HG02970 (cell line): Measurements from ENCODE around the gene SIRPA.

Experiments
- ATAC-seq: cut with Tn5 transposase; IDR thresholded peaks from one replicate; pipeline ENCODE4 v1.9.1; 2021; ENCODE audit warnings: mild to moderate bottlenecking, moderate library complexity, moderate number of reproducible peaks; ENCODE audit not compliant: unreplicated experiment, low FRiP score

SIRPA gene

GRCh38 chr20:1885940-1886693 lies 9.1 kb upstream of the SIRPA start:
- no peak for ATAC-seq

GRCh38 chr20:1887321-1887720 lies 7.9 kb upstream of the SIRPA start:
- no peak for ATAC-seq

- no peak for ATAC-seq
Measured at GRCh38 chr20:1887756-1888155, 7.5 kb upstream of the SIRPA start.

GRCh38 chr20:1888796-1889463 lies 6.3 kb upstream of the SIRPA start:
- no peak for ATAC-seq

DNA sequence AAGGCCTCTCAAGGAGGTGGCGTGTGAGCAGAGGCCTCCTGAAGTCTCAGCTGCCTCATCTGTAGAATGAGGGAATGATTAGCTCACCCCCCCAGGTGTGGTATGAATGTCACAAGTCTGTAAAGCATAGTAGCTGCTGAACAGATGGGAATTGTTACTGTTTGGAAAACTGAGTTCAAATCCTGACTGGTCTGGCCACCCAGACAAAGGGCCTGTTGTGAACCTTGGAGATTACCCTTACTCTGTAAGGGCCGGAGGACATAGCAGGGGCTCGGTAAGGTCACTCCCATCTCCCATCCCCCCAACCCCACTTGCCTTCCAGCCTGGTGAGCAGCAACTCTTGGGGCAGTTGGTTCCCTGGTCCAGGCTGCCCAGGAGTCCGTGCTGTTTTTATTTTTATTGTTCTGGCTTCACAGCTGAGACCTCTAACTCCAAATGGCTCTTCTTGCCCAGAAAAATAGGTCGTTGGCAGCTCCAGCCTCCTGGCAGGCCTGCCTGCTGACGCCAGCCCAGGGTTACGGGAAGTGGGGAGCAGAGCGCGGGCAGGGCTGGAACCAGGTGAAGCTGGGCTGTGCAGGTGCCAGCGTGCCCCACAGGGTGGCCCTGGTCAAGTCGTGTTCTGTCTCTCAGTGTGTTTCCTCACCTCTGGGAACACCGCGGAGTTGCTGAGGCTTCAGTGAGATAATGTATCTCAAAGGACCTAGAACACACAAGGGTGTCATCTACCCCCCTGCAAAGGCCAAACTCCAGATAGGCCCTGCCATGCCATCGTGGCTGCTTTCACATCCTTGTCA lies 4.5 kb upstream of the SIRPA start:
- no peak for ATAC-seq

DNA sequence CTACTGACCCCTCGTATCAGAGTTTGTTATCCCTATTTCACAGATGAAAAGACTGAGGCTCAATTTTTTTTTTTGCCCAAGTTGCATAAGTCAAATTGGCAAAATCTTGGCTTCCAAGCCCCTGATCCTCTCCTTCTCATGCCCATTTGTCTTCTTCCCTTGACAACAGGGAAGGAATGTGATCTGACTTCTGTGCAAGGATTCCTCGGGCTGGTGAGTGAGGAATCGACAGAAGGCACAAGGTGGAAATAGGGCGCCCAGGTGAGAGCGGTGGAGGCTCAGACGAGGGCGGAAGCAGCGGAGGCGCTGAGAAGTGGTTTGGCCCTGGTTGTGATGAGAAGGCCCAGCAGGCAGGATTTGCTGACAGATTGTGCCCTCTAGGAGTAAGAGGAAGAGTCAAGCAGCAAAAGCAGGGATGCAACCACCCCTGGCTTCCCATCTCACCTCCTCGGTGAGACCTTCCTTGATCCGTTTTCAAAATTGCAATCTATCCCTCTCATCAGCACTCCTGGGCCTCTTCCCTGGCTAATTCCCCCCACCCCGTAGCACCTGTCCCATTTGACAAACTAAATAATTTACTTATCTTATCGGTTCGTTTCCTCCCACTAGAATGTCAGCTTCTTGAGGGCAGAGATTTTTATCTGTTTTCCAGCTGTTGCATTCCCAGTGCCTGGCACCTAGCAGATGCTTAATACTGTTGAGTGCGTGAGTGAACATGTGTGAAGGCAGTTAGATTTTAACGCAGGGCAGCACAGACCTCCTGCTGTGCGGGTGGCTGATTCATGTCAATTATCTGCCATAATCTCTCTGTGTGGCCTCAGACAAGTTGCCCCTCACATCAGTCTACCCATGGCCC lies 3.7 kb upstream of the SIRPA start:
- ATAC-seq, result no peak

DNA sequence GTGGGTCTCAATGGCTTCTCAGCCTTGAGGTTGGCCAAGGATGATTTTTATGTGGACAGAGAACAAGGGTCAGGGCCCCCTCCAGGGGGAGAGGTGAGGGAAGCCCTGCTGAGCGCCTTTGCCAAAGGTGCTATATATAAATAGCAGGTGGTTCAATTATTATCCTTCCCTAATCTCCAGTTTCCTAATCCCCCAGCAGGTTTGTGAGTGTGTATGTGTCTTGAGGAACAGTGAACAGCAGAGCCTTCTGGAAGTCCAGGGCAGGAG lies 3.2 kb upstream of the SIRPA start:
- ATAC-seq, result no peak

GRCh38 chr20:1893721-1894470 lies 1.3 kb upstream of the SIRPA start:
- ATAC-seq, result no peak

DNA sequence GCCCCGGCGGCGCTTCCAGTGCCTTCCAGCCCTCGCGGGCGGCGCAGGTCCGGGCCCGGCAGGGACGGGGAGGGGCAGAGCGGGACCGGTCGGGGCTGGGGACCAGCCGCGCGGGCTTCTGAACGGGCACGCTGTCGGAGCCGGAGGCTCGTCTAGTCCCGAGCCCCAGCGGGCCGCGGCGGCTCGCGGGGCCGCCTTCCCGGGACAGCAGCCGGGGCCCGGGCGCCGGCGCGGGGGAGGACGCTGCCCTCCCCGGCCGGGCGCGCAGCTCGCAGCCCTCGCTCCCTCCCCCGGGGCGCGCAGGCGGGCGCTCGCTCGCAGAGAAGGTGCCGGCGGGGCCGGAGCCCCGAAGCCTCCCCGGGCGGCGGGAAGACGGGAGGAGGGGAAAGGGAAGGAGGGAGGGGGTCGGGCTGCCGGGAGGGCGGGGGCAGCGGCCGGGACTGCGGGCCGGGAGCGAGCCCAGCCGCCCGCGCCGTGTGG lies 696 bp upstream of the SIRPA start:
- ATAC-seq, result no peak

DNA sequence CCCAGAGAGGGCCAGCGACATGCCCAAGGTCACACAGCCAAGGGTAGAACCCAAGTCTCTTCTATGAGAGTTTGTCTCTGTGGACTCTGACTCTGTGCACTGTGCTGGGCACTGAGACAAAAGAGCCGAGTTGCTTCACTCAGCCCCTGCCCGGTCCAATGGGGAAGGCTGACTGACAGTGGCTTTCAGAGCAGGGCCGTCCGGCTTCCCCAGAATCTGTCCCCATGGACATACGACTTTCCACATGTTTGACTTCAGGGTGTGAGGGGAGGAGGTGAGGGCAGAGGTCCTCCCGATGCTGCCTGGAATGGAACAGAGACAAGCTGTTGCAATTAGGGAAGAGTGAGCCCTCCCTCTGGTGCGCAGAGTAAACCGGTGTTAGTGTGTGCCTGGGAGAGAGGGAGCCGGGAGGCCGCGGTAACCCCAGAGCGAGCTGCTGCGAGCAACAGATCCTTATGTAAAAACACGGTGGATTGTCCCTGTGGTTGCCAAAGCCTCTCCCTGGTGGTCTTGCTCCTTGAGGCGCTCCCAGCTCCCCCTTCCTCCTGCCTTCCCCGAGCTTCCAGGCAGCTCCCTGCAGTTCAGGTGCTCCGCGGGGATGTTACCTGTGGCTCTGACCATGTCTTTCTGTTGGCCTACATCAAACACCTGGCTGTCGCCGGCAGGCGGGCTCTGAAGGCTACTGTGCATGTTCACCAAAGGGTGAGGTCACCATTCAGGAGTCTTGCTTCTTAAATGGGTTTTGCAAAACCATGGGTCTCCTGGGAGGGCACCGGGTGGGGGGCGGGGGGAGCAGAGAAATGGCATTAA lies 672 bp downstream of the SIRPA start:
- no peak for ATAC-seq

- no peak for ATAC-seq
Measured at GRCh38 chr20:1896484-1897258, 1.5 kb downstream of the SIRPA start.

DNA sequence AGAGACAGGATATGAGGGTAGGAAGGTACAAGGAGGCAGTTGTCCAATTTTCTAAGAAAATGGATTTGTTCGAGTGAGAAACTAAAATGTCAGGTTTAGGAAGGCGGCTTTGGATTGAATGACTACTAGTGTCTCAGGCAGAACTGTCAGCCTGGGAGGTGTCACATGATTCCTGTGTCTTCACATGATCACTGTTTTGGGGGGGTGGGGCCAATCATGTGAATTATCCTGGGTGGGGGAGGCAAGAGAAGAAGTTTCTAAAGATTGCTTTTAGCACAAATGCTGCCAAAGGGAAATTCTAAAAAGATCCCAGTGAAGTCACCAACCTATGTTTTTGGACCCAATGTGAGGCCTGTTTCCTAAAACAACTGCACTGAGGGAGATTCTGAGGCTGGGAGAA lies 2.3 kb downstream of the SIRPA start:
- no peak for ATAC-seq

DNA sequence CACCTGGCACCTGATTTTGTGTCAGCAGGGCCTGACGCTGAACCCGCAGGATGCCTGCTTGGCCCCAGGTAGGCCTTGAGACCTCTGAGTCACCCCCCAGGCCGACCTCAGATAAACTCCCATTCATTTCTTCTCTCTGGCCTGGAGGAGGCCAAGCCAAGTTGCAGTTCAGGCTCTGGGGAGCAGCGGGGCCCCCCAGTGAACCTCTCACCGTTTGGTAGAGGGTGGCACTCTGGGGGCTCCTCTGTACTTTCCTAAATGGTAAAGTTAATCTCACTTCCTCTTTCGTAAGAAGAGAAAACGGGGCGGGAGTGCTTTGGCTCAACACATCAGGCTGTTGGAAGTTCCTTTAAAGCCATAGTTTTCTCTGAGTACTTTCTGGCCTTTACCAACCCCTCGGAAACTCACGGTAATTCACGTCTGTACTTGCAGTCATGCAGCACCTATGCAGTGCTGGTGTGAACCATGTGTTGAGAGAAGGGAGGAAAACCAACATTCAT lies 2.8 kb downstream of the SIRPA start:
- no peak for ATAC-seq

DNA sequence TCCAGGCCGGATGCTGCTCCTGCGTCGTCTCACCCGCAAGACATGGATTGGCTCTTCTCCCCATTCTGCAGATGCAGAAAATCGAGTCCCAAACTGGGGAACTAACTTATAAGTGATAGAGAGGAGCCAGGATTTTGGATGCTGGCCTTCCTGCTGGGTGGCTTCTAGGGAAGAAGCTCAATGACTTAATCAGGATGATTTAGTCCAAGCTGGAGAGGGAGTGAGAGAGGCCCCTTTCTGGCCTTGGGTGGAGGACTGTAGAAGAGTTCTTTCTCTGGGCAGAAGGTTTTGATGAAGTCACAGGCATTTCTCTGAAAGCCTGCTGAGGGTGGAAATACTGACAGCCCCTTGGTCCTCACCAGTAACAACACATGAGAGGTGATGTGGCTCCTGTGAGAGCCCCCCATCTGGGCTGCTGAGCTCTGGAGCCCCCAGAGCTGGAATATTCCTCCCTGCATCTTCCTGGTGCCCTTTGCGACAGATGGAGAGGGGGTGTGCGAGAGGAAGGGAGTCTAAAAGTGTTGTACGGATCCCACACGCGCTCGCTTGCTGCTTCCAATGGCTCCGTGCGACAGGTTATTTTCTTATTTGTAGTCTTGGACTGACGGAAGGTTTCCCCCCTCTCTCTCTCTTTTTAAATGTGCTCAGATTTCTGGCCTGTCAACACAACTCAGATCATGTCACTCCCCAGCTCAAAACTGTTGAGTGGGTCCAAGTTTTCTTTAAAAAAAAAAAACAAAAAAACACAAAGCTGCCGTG lies 3.5 kb downstream of the SIRPA start:
- no peak for ATAC-seq

DNA sequence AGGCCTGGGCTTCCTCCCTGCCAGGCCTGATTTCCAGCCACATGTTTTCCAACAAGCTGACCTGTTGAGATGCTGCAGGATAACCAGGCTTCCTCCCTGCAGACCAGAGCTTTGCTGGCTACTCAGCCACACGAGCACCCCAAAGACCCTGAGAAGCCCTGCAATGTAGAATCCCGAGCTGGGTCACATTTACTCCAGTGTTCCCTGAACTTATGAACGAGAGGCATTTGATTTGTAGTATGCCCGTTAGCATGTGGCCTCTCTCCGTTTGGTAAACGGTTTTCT lies 4.0 kb downstream of the SIRPA start:
- no peak for ATAC-seq

DNA sequence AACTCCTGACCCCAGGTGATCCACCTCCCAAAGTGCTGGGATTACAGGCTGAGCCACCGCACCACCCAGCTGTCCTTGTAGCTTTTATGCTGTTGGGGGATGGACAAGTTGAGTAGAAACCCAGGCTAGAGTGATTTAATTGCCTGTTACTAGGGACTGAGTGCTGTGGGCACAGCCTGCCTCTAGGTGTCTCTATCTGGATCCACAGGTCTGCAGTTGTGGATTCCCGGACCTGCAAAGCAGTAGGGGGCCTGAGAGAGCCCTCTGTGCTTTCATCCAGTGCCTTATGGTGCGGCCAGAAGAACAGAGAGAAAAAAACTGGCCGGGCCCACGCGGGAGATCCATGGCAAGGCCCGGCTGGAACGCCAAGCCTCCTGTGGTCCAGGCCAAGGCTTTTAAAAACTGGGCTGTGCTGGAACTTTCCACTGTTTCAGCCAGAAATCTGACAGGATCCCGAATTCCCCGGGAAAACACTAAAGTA lies 5.2 kb downstream of the SIRPA start:
- ATAC-seq, result no peak

DNA sequence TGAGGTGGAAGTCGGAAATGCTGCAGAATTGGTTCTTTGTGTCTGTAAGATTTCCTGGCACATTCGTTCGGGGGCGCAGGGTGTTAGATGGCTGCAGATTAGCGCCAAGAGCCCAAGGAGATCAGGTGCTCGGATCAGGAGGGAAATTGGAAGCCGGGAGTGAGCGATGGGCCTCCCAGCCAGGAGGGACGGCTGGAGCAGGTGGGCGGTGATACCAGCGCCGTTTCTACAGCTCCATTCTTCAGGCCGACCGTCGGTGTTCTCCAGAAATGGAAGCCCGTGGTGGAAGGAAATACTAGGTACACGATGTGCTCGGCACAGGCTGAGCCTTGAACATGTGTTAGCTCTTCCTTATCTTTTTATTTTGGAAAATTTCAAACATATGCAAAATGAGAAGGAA lies 6.5 kb downstream of the SIRPA start:
- no peak for ATAC-seq

- no peak for ATAC-seq
Measured at GRCh38 chr20:1902188-1902587, 7.0 kb downstream of the SIRPA start.
